Calu3 (cell line): ENCODE data around the gene NR5A1. TPM values are rescaled to one million over a fixed set of nuclear protein-coding genes. Genes with fewer than 3 reads are reported as not detected.

Experiments
- BruUV-seq: library from RNA; stranded (reverse); fragments of 400-500 nt; replicated peaks from 2 replicates; lab custom pipeline; 2021; lab: Mats Ljungman, UMichigan
- CTCF ChIA-PET: fragments of 300-600 bp; sonication (Branson Sonifier 250); formaldehyde crosslinking; loops from one replicate; lab custom pipeline; 2022; ENCODE audit warnings: antibody characterized with exemption; lab: Charles Lee
- DNase-seq: peaks from one replicate; pipeline ENCODE4 v3.0.0; 2022
- H3K27ac Mint-ChIP-seq: one replicate; pipeline ENCODE4 v1.8.0; 2022; ENCODE audit warnings: mixed read lengths; ENCODE audit not compliant: unreplicated experiment
- H3K27me3 Mint-ChIP-seq: one replicate; pipeline ENCODE4 v1.8.0; 2022; ENCODE audit warnings: mixed read lengths; ENCODE audit not compliant: unreplicated experiment
- H3K36me3 Mint-ChIP-seq: one replicate; pipeline ENCODE4 v1.8.0; 2022; ENCODE audit warnings: mild to moderate bottlenecking, moderate library complexity, mixed read lengths; ENCODE audit not compliant: insufficient read depth, unreplicated experiment
- H3K4me1 Mint-ChIP-seq: one replicate; pipeline ENCODE4 v1.8.0; 2022; ENCODE audit warnings: mild to moderate bottlenecking, low read depth, mixed read lengths; ENCODE audit not compliant: unreplicated experiment
- H3K4me3 Mint-ChIP-seq: one replicate; pipeline ENCODE4 v1.8.0; 2022; ENCODE audit warnings: mild to moderate bottlenecking, low read depth, moderate library complexity, mixed read lengths; ENCODE audit not compliant: unreplicated experiment
- H3K9me3 Mint-ChIP-seq: one replicate; pipeline ENCODE4 v1.8.0; 2022; ENCODE audit warnings: low read depth, mixed read lengths; ENCODE audit not compliant: unreplicated experiment
- CTCF ChIP-seq: fragments of 200-600 bp; IDR thresholded peaks from one replicate; pipeline ENCODE4 v1.8.0; 2022; ENCODE audit warnings: antibody characterized with exemption; ENCODE audit not compliant: unreplicated experiment
- intact Hi-C: fragments of 100-400 bp; cut with micrococcal nuclease; formaldehyde crosslinking; loops from one replicate; pipeline ENCODE4 v1.10.0; 2022; ENCODE audit not compliant: unreplicated experiment
- total RNA-seq: library from RNA; stranded (reverse); gene quantifications from 2 replicates; pipeline ENCODE4 v1.2.3, GENCODE V29; 2022

The NR5A1 gene
- total RNA-seq, 1 experiment from 2014 or later, result not detected

- Mint-ChIP-seq H3K9me3 (no peaks in the 10 kb centered on the region), H3K27me3 (peaks cover under 1% of the 10 kb centered on the region), H3K27ac (no peak overlapping the region), H3K36me3 (no peaks in the 10 kb centered on the region), H3K4me3 (no peak overlapping the region), H3K4me1 (peaks cover 7% of the 10 kb centered on the region)
- no peak for DNase-seq
- no TSS peak for BruUV-seq
- intact Hi-C loops, result no loop called here
- TF ChIP-seq CTCF, result no peak
- CTCF ChIA-PET, result no interaction called here
Observed at GRCh38 chr9:124450931-124451661, 56.1 kb downstream of the NR5A1 start.

GRCh38 chr9:124450241-124450924, 56.8 kb downstream of the NR5A1 start, which contains the start of gene ADGRD2:
Gene ADGRD2, plus strand, starts transcription at chr9:124450451. Its CDS starts 1,216 bp downstream, at chr9:124451667.
- no peak for DNase-seq
- Mint-ChIP-seq H3K9me3 (no peaks in the 10 kb centered on the region), H3K4me3 (no peak within 1 kb of the TSS), H3K27ac (no peak within 1 kb of the TSS), H3K27me3 (no peaks in the 10 kb centered on the region), H3K36me3 (no peaks in the 10 kb centered on the region), H3K4me1 (peaks cover 7% of the 10 kb centered on the region)
- no TSS peak for BruUV-seq
- intact Hi-C loops, result no loop called here
- CTCF ChIA-PET, result no interaction called here
- no peak for TF ChIP-seq CTCF

GRCh38 chr9:124449381-124450151, 57.6 kb downstream of the NR5A1 start:
- BruUV-seq, result no TSS peak

More at GRCh38 chr9:124449381-124450151, 57.6 kb downstream of the NR5A1 start:
- intact Hi-C loops, result no loop called here
- Mint-ChIP-seq H3K27ac (no peak overlapping the region), H3K27me3 (no peaks in the 10 kb centered on the region), H3K4me1 (peaks cover 7% of the 10 kb centered on the region), H3K36me3 (no peaks in the 10 kb centered on the region), H3K9me3 (no peaks in the 10 kb centered on the region), H3K4me3 (no peak overlapping the region)
- no peak for TF ChIP-seq CTCF
- DNase-seq, result no peak
- CTCF ChIA-PET, result no interaction called here
